Testis (tissue), 2 donors: ENCODE measurements around the gene ASB2.

ENCODE experiments used
- CTCF ChIP-seq, 3 experiments: fragments of 450-650 bp in 2 of 3; fragments of 200-600 bp in 1 of 3; sonication (generic) in 1 of 3; IDR thresholded peaks; one replicate each; pipeline ENCODE4 v1.5.1; 2016 to 2019; ENCODE audit warnings: antibody characterized with exemption in 3 of 3, mild to moderate bottlenecking in 2 of 3, moderate library complexity in 1 of 3
- POLR2A ChIP-seq: fragments of 450-650 bp; IDR thresholded peaks from one replicate; pipeline ENCODE4 v1.6.1; 2017; ENCODE audit warnings: antibody characterized with exemption, mild to moderate bottlenecking, moderate library complexity

DNA sequence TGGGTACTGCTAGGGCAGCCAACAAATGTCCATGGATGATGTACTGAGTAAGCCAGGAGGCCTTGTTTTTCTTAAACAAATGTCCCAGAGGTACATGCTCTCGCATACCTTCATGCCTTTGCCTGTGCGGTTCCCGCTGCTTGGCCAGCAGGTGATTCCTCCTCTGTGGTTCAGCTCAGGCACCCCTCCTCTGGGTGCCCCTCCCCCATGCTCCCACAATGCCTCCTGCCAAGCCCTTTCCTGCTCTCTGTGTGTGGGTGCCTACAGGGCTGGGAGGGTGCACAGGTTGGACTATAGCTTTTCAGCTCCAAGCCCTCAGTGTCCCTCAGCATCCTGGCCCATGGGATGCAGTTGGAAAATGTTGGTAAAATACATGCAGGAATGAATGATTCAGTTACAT is 23.5 kb downstream of the ASB2 start:
- TF ChIP-seq POLR2A (no peak), CTCF (IDR thresholded peaks at IDR 0.05) (no peak)
